ENCODE data around the gene GSTM4.

- no peak for TF ChIP-seq CTCF (conservative IDR thresholded peaks at IDR 0.05)
- TF ChIP-seq EZH2 (IDR thresholded peaks at IDR 0.05; ENCODE audit: low read depth), result no peak
Measured at GRCh38 chr1:109618661-109619575, 37.0 kb upstream of the GSTM4 start.

Measured in PC-9 (cell line).